Breast epithelium (tissue), 4 donors: ENCODE results near the gene PITPNM1. TPM values are rescaled to one million over a fixed set of nuclear protein-coding genes. Genes with fewer than 3 reads are reported as not detected.
A peak's percentile ranks its signal among the peaks of the same experiment; 100 is the strongest.
"Not testable (repeated sequence)": the region's sequence is repeated elsewhere in the genome, so short reads cannot be mapped to it uniquely, and the experiment has no call there.

ENCODE experiments used
- DNase-seq, 2 donors: peaks; one replicate each; pipeline ENCODE4 v3.0.0-alpha.2; 2019; ENCODE audit warnings: low spot score in 2 of 2
- H3K27ac ChIP-seq, 2 donors: fragments of 200-600 bp; sonication (generic) in 1 of 2; one replicate each; pipeline ENCODE4 v1.5.1; 2016 to 2019; ENCODE audit warnings: mild to moderate bottlenecking in 1 of 2
- H3K27me3 ChIP-seq, 2 donors: fragments of 200-600 bp; sonication (generic) in 1 of 2; one replicate each; pipeline versions ENCODE4 v1.5.1 to v1.6.0; 2017 to 2019; ENCODE audit warnings: control low read depth in 1 of 2, mild to moderate bottlenecking in 1 of 2
- H3K36me3 ChIP-seq: fragments of 200-600 bp; one replicate; pipeline ENCODE4 v1.5.1; 2019
- H3K4me1 ChIP-seq, 2 donors: fragments of 200-600 bp; sonication (generic); one replicate each; pipeline ENCODE4 v1.5.1; 2016 to 2019; ENCODE audit warnings: control low read depth in 1 of 2
- H3K4me3 ChIP-seq, 3 donors: fragments of 200-600 bp; sonication (generic); 1 replicate in 2 of 3; 2 replicates in 1 of 3; pipeline ENCODE4 v1.5.1; 2016 to 2019; ENCODE audit warnings: mild to moderate bottlenecking in 3 of 3, moderate library complexity in 2 of 3
- H3K9me3 ChIP-seq, 2 donors: fragments of 200-600 bp; sonication (generic) in 1 of 2; one replicate each; pipeline ENCODE4 v1.5.1; 2016 to 2019; ENCODE audit warnings: control low read depth in 1 of 2
- CTCF ChIP-seq, 3 donors: fragments of 450-650 bp; IDR thresholded peaks; one replicate each; pipeline ENCODE4 v1.5.1; 2016 to 2017; ENCODE audit warnings: antibody characterized with exemption in 3 of 3, mild to moderate bottlenecking in 3 of 3, moderate library complexity in 3 of 3
- POLR2A ChIP-seq: fragments of 450-650 bp; IDR thresholded peaks from one replicate; pipeline ENCODE4 v1.6.1; 2016; ENCODE audit warnings: antibody characterized with exemption, mild to moderate bottlenecking, moderate library complexity
- POLR2AphosphoS5 ChIP-seq, 3 donors: sonication (generic); formaldehyde crosslinking; IDR thresholded peaks; one replicate each; pipeline ENCODE4 v1.6.1; 2017; ENCODE audit warnings: antibody characterized with exemption in 3 of 3
- intact Hi-C: fragments of 100-400 bp; cut with DNase I; formaldehyde crosslinking; loops from one replicate; pipeline ENCODE4 v1.15.1; 2023; ENCODE audit warnings: low total_unique reads
- total RNA-seq, 3 donors: library from RNA; depleted of rRNA; stranded (reverse); fragments of >200 nt; gene quantifications; one replicate each; pipeline ENCODE4 v1.1.0, GENCODE V29; 2016

Gene PITPNM1
- total RNA-seq, 3 donors from 2014 or later: 6.4 to 20.0 (median 11.7) TPM

GRCh38 chr11:67486481-67487195 lies 18.5 kb downstream of the PITPNM1 start:
- H3K4me1 ChIP-seq: peaks cover 0 to 7% of the 10 kb centered on the region in 2 donors
- intact Hi-C loops: no loop called here
- no peak for TF ChIP-seq POLR2A
- TF ChIP-seq CTCF (IDR thresholded peaks at IDR 0.05): no peak
- TF ChIP-seq POLR2AphosphoS5 (IDR thresholded peaks at IDR 0.05): no peak
- no peaks in the 10 kb centered on the region for H3K9me3 ChIP-seq
- H3K27ac ChIP-seq: no peak overlapping the region
- no peaks in the 10 kb centered on the region for H3K36me3 ChIP-seq
- no peak overlapping the region for H3K4me3 ChIP-seq
- DNase-seq: no peak
- H3K27me3 ChIP-seq: no peaks in the 10 kb centered on the region

GRCh38 chr11:67485873-67486361 lies 19.2 kb downstream of the PITPNM1 start:
- H3K27me3 ChIP-seq, H3K4me3 ChIP-seq, H3K4me1 ChIP-seq, H3K9me3 ChIP-seq, intact Hi-C loops, H3K36me3 ChIP-seq, H3K27ac ChIP-seq, DNase-seq: not testable (repeated sequence)

GRCh38 chr11:67484847-67485311 lies 20.3 kb downstream of the PITPNM1 start:
- Histone ChIP-seq H3K4me3 (peak overlapping the region in 1 of 3 donors; percentile 17), H3K27ac (no peak overlapping the region), H3K27me3 (no peaks in the 10 kb centered on the region), H3K4me1 (peaks cover 0 to 7% of the 10 kb centered on the region in 2 donors), H3K36me3 (no peaks in the 10 kb centered on the region), H3K9me3 (no peaks in the 10 kb centered on the region)
- no peak for DNase-seq
- intact Hi-C loops: no loop called here
- TF ChIP-seq POLR2AphosphoS5 (IDR thresholded peaks at IDR 0.05) (no peak), CTCF (IDR thresholded peaks at IDR 0.05) (no peak), POLR2A (no peak)

- H3K27me3 ChIP-seq: no peaks in the 10 kb centered on the region
- peak overlapping the region; percentile 50 to 89 (median 66) for H3K4me3 ChIP-seq
- H3K36me3 ChIP-seq: no peaks in the 10 kb centered on the region
- H3K9me3 ChIP-seq: no peaks in the 10 kb centered on the region
- intact Hi-C loops: no loop called here
- H3K4me1 ChIP-seq: peaks cover 0 to 7% of the 10 kb centered on the region in 2 donors
- TF ChIP-seq CTCF (IDR thresholded peaks at IDR 0.05): no peak
- no peak for TF ChIP-seq POLR2AphosphoS5 (IDR thresholded peaks at IDR 0.05)
- TF ChIP-seq POLR2A: no peak
- DNase-seq: no peak
- H3K27ac ChIP-seq: peak overlapping the region; percentile 89 to 95
These were observed 21.1 kb downstream of the PITPNM1 start for GRCh38 chr11:67483831-67484665.

GRCh38 chr11:67482827-67483798 lies 22.1 kb downstream of the PITPNM1 start, which contains the start of gene AIP:
Gene AIP, plus strand, starts transcription at chr11:67483026. Its CDS starts 133 bp downstream, at chr11:67483159.
- peak; percentile 7 to 36 (median 30) for TF ChIP-seq CTCF (IDR thresholded peaks at IDR 0.05)
- peak; percentile 80 to 88 (median 85) for TF ChIP-seq POLR2AphosphoS5 (IDR thresholded peaks at IDR 0.05)
- peak; percentile 58 for TF ChIP-seq POLR2A
- DNase-seq: peak; percentile 96 to 97
- H3K27ac ChIP-seq: peak within 1 kb of the TSS; percentile 89 to 95
- H3K27me3 ChIP-seq: no peaks in the 10 kb centered on the region
- H3K36me3 ChIP-seq: no peaks in the 10 kb centered on the region
- peaks cover 0 to 7% of the 10 kb centered on the region in 2 donors for H3K4me1 ChIP-seq
- H3K9me3 ChIP-seq: no peaks in the 10 kb centered on the region
- H3K4me3 ChIP-seq: peak within 1 kb of the TSS; percentile 50 to 89 (median 66)
- intact Hi-C loops: no loop called here
